Activated T-helper 9 cell treated with anti-CD3 and anti-CD28 coated beads, Interleukin-2, amount 50 U/mL, for 16 hours (primary cell): ENCODE results near the gene ABI3.

Experiments
- DNase-seq: peaks from one replicate; pipeline ENCODE4 v3.0.0-alpha.2; 2020; ENCODE audit warnings: low read depth

The ABI3 gene

DNA sequence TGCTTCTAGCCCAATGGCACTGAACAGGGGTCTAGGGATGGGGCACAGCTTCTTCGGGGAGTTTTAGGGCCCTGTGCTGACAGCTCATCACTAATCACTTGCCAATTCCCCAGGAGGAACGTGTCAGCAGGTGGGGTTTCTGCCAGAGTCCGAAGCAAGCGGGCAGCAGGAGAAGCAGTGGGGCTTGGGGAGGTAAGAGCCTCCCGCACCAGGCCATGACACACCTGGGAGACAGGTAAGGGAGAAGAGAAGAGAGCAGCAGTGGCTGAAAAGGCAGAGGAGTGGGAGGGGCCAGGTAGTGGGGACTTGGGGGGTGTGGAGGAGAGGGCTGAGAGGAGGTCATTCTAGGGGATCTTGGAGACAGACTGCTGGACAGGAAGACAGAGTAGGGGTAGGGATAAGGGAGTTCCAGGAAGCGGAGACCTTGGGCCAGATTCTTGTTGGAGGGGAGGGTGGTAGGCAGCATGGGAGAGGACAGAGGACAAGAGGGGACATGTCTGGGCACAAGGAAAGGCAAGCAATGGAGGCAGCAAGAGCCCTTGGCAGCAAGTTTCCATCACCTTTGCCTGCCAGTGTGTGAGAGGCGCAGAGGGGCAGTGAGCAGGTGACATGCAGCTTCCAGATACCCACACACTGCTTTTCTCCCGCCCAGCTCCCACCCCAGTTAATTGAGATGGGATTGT is 15.2 kb downstream of the ABI3 start:
- DNase-seq = no peak

DNA sequence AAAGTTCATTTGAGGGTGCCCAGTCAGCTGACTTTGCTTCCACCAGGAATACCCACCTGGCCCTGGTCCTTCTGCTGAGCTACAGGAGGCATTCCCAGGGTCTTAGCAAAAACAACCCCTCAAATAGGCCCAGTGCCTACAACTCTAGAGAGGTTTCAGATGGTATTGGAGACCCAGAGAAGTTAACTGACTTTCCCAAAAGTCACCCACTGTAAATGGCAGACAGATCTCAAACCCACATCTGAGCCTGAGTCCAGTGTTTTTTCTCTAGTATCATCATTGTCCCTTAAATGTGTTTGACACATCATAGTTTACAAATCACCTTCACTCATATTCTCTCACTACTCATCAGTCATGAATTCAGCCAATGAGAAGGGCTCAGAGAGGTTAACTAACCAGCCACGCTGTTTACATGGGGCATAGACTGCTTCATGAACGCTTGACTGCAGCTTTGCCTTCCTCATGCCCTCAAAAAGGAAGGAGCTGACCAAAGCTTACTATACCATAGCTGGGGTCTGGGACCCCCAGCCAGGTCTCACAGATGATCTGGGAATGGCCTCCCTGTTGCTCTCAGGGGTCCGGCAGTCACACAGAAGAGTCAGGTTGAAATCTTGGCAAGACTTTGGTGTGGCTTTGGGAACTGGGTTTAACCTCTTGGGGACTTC is 16.4 kb downstream of the ABI3 start:
- no peak for DNase-seq

GRCh38 chr17:49227436-49228261 is 17.1 kb downstream of the ABI3 start:
- DNase-seq = peak; percentile 67

- DNase-seq = no peak
These were observed 18.7 kb downstream of the ABI3 start for GRCh38 chr17:49229076-49229804.

DNA sequence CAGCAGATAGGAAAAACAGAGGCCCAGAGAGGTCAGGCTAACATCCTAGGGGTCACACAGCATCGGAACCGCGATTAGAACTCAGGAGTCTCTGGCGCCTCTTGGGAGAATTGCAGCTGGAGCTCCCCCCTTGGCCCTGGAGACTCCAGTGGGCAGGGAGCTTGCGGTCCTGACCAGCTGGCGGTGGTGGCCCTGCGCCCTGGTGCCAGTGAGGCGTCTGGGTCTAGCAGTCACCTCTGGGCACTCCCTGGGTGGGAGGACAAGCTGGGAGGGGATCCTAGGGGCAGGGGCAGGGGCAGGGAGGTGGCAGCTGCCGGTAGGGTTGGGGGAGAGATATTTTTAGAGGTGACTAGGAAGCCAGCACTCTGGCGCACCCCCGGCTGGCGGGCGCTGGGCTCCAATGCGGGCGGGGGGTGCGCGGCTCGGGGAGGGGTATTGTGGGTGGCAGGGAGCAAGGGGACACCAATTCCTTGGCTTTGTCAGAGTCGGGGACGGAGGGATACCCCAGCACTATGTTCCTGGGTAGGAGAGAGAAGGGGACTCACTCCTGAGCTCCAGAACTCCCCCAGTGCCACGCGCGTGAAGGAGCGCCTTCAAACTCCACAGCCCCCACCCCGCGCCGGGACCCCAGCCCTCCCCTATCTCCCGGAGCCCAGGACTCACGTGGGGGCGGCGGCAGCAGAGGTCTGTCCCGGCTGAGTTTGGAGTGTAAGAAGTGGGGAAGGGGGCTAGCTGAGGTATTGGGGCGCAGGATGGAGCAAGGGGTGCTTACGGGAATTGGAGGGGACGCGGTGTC is 19.5 kb downstream of the ABI3 start:
- no peak for DNase-seq

GRCh38 chr17:49230636-49231562 is 20.4 kb downstream of the ABI3 start, which contains the start of gene PHOSPHO1:
Gene PHOSPHO1 (minus strand): TSS chr17:49230787. CDS start chr17:49226691, 4,096 bp downstream.
- DNase-seq = peak; percentile 77

GRCh38 chr17:49231563-49231894 is 21.0 kb downstream of the ABI3 start:
- DNase-seq = no peak

GRCh38 chr17:49234509-49235080 is 24.1 kb downstream of the ABI3 start:
- no peak for DNase-seq

DNA sequence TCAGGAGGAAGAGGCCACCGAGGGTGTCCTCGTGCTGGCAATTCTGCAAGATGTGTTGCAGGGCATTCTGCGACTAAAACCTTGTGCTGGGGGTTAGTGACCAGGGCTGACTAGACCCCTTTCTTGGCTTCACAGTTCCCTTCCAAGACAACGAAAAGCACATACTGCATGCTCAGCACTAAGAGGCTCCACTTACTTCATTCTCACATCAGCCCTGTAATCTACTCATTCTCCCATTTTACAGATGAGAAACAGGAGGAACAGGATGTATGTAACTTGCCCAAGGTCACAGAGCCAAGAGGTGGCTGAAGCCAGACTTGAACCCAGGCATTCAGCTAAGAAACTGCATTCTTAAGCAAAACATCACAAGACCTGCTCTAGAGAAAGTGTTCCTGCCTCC is 25.4 kb downstream of the ABI3 start:
- no peak for DNase-seq

- DNase-seq = no peak
These were observed 29.5 kb downstream of the ABI3 start for GRCh38 chr17:49239963-49240362.

DNA sequence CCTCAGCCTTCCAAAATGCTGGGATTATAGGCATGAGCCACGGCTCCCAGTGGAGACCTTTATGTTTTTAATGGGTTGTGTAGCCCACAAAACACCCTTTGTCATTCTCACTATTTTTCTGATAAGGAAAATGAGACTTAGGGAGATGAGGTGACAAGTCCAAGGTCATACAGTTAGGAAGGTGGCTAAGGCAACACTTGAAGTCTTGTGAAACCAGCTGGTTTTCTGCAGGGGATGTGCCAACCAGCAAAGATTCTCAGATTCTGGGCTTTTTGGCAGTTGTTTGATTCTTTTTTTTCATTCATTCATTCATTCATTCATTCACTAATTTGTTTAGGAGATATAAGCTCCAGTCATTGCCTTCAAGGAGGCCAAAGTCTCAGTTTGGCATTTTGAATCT is 30.1 kb downstream of the ABI3 start:
- no peak for DNase-seq

DNA sequence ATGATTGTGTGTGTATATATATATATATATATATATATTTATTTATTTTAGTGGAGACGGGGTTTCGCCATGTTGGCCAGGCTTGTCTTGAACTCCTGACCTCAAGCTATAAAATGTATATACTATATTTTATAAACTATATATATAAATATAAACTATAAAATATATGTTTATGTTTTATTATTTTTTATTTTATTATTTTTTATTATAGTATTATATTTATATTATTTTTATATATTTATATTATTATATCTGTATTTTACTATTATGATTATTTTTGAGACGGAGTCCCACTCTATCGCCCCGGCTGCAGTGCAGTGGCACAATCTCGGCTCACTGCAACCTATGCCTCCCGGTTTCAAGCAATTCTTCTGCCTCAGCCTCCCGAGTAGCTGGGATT is 30.5 kb downstream of the ABI3 start:
- no peak for DNase-seq

DNA sequence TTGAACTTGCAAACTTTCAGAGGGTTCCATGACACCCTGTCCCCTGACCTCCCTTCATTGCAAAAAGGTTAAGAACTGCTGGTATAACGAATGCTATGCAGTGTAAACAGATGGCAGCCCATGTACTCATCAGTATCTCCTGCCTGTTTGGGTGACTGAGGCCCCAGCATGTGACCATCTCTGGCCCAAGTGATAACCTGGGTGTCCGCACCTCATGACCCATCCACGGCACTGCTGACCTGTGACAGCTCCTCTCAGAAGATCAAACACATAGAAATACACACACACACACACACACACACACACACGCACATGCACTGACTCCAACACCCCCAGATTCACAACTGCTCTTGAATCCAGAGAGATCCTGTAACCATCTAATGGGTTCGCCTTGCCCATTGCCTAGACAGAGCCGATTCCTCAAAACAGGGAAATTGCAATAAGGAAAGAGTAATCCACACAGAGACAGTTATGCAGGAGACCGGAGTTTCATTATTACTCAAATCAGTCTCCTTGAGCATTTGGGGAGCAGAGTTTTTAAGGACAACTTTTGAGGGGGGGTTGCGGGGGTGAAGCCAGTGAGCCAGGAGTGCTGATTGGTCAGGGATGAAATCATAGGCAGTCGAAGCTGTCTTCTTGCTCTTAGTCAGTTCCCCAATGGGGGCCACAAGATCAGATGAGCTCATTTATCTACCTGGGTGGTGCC is 31.3 kb downstream of the ABI3 start:
- no peak for DNase-seq

DNA sequence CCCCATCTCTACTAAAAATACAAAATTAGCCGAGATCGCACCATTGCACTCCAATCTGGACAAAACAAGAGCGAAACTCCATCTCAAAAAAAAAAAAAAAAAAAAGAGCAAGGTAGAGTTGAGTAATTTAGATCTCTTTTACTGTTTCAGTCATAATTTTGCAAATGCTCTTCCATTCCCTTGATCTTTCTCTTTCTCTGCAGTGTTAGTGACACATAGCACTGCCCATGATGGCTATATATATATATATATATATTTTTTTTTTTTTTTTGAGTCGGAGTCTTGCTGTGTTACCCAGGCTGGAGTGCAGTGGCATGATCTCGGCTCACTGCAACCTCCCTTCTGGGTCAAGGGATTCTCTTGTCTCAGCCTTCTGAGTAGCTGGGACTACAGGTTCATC is 32.3 kb downstream of the ABI3 start:
- DNase-seq = no peak

GRCh38 chr17:49244839-49245238 is 34.3 kb downstream of the ABI3 start:
- no peak for DNase-seq

GRCh38 chr17:49247944-49248343 is 37.4 kb downstream of the ABI3 start:
- DNase-seq = no peak

- no peak for DNase-seq
These were observed 38.8 kb downstream of the ABI3 start for GRCh38 chr17:49249292-49249794.

DNA sequence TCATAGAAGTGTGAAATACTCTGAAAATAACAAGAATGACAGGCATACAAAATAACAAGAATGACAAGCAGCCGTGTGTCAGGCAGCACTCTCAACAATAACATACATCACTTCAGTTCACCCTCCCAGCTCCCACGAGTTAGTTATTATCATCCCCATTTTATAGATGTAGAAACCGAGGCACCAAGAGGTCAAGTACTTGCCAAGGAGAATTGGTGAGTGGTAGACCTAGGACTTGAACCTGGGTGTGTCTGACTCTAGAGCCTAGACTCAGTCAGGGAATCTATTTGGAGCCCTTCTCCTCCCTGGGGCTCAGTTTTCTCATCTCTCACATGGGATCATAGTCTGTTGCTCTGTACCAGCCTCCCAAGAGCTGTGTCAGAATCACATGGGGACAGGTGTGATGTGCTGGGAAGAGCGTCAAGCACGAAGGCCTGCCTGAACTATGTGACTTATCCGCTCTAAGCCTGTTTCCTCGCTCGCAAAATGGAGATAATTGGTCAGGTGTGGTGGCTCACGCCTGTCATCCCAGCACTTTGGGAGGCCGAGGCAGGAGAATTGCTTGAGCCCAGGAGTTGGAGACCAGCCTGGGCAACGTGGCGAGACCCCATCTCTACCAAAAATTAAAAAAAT is 39.5 kb downstream of the ABI3 start:
- DNase-seq = no peak
